Activated T-helper 1 cell treated with anti-CD3 and anti-CD28 coated beads, Interleukin-12 subunit alpha, Interleukin-12 subunit beta, Interleukin-2, Interleukin-4 antibody, amounts not matched to agents 30 ng/mL and 10 ng/mL and 1 ng/mL, durations not matched to agents 14 hours and 24 hours and 36 hours (primary cell): ENCODE measurements around the gene AKT3. TPM values are rescaled to one million over a fixed set of nuclear protein-coding genes. Genes with fewer than 3 reads are reported as not detected.
A peak's percentile ranks its signal among the peaks of the same experiment; 100 is the strongest.

Experiments used
- DNase-seq: peaks from one replicate; pipeline ENCODE4 v3.0.0; 2021; ENCODE audit warnings: low spot score
- H3K27ac Mint-ChIP-seq: one replicate; pipeline ENCODE4 v1.8.0; 2021; ENCODE audit warnings: mild to moderate bottlenecking, mixed read lengths
- H3K27me3 Mint-ChIP-seq: one replicate; pipeline ENCODE4 v1.8.0; 2022; ENCODE audit warnings: mild to moderate bottlenecking, moderate library complexity, mixed read lengths; ENCODE audit not compliant: insufficient read depth
- H3K36me3 Mint-ChIP-seq: one replicate; pipeline ENCODE4 v1.8.0; 2021; ENCODE audit warnings: low read depth, mixed read lengths
- H3K4me1 Mint-ChIP-seq: one replicate; pipeline ENCODE4 v1.8.0; 2021; ENCODE audit warnings: low read depth, mixed read lengths
- H3K4me3 Mint-ChIP-seq: one replicate; pipeline ENCODE4 v1.8.0; 2021; ENCODE audit warnings: mild to moderate bottlenecking, moderate library complexity, mixed read lengths
- H3K9me3 Mint-ChIP-seq: one replicate; pipeline ENCODE4 v1.8.0; 2021; ENCODE audit warnings: mixed read lengths
- intact Hi-C: fragments of 100-400 bp; cut with micrococcal nuclease; formaldehyde crosslinking; loops from one replicate; pipeline ENCODE4 v1.15.1; 2024
- total RNA-seq: library from RNA; stranded (reverse); gene quantifications from 2 replicates; pipeline ENCODE4 v1.2.3, GENCODE V29; 2022

Gene AKT3
- total RNA-seq, 1 donor from 2014 or later, result 40.1 TPM

DNA sequence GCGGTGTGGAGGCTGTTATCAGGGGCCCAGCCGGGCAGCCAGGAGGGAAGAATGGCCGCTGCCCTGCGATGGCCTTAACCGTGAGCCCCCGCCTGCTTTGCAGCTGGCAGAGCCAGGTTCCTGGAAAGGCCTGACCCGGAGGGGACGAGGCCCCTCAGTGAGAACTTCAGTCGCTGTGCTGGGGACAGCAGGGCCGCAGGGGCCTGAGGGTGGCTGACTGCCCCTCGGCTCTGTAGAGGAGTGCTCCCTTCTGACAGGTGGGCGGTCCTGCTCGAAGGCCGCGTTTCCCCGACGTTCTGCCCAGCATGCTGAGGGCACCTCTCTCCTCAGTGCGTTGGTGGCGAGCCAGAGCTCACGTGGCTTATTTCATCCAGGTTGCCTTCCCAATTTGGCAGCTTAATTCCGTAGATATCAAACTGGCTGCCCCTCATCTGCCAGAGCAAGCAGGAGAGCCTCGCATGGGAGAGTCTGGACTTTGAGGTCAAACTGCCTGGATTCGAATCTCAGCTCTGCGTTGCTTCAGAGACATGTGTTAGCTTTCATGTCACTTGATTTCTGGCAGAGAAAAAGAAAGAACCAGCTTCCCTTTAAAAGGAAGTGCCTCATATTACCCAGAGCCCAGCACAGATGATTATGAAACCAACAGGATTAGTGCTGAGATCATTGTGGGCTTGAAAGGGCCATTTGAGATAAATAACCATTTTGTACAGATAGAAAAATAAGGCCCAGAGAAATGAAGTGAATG lies 354.4 kb downstream of the AKT3 start:
- H3K4me1 Mint-ChIP-seq, result no peaks in the 10 kb centered on the region
- intact Hi-C loops, result no loop called here
- H3K4me3 Mint-ChIP-seq, result no peak overlapping the region
- no peaks in the 10 kb centered on the region for H3K36me3 Mint-ChIP-seq
- H3K27me3 Mint-ChIP-seq, result no peaks in the 10 kb centered on the region
- no peak for DNase-seq
- H3K9me3 Mint-ChIP-seq, result no peaks in the 10 kb centered on the region
- H3K27ac Mint-ChIP-seq, result no peak overlapping the region

GRCh38 chr1:243494741-243495431 lies 355.2 kb downstream of the AKT3 start:
- no peaks in the 10 kb centered on the region for H3K27me3 Mint-ChIP-seq
- intact Hi-C loops, result no loop called here
- H3K9me3 Mint-ChIP-seq, result no peaks in the 10 kb centered on the region
- H3K27ac Mint-ChIP-seq, result no peak overlapping the region
- no peaks in the 10 kb centered on the region for H3K36me3 Mint-ChIP-seq
- H3K4me3 Mint-ChIP-seq, result no peak overlapping the region
- H3K4me1 Mint-ChIP-seq, result no peaks in the 10 kb centered on the region
- DNase-seq, result no peak

DNA sequence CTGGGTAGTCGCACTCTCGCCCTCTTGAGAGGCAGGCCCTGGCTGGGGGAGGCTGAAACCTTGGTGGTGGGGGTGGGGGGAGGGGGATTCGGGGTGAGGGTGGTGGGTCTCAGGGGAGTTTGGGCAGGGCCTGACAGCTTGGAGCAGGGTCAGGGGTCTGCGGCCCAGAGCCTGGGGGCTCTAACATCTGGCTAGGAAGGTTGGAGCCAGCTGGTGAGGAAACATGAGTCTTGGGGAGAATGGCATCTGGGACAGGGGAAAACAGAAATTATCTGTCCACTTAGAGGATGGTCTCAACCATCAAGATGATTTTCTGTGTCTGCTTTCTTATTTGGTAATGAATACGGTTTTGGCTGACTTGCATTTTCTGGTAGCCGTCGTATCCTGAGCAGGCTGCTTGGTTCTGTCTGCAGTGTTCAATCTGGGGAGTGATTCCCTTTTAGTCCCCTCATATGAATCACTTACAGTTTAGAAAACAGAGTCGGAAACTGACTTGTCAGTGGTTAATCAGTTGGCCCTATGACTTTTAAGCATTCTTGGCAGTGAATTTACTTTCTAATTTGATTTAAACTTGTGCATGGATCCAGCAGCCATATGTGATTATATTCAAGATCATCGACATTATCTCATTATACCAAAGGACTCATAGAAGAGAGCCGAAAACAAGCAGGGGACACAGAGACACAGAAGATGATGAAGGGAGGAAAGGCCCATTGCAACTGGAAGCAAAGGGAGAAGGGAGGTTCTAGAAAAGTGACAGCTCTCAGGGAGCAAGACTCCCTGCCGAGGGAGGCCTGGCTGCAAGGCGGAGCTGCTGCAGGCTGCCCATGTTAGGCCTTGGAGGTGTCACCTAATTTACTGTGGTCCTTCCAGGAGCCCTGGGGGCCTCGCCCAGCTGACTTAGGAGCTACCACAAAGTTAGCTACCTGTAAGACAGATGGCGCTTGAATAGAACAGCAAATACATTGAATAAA lies 356.6 kb downstream of the AKT3 start:
- DNase-seq, result no peak
- no peaks in the 10 kb centered on the region for H3K36me3 Mint-ChIP-seq
- no peaks in the 10 kb centered on the region for H3K27me3 Mint-ChIP-seq
- no peaks in the 10 kb centered on the region for H3K9me3 Mint-ChIP-seq
- H3K4me1 Mint-ChIP-seq, result no peaks in the 10 kb centered on the region
- H3K27ac Mint-ChIP-seq, result no peak overlapping the region
- intact Hi-C loops, result no loop called here
- no peak overlapping the region for H3K4me3 Mint-ChIP-seq

DNA sequence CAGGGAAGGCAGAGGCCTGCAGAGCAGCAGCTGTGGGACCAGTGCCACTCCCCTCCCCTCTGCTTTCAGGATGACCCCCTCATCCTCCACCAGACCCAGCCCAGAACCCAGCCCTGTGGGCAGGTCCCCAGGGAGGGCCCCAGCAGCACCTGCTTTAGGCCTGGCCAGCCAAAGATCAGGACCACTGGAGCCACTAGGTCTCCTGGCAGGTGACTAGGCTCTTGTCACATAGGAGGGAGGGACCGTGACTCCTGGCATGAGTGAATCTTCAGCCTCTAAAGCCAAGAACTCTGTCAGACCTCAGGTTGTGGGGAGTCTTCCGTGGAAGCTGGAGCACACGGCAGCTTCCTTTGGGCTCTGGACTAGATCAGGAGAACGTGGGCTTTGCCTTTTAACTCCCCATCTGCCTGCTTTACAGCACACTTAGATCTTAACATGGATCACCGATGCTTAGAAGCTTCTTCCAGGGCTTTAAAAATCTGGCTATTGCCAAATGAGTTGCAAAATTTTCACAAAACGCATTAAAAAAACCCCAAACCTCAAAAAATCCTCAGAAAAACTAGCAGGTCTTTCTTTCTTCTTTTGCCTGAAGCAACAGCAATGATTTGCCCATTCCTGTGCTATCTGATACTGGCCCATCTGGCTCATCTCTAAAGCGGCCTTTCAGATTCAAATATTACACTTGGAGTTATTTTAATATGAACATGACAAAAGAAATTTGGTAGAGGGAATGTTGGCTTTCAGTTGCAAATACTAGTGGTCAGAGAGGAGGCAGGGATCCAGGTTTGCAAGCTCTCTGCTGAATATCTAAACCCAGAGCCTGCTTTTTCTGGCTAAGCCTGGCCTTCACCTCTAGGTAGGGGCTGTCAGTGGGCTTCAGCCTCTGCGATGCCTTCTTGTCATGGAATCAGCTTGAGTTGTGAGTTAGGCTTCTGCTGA lies 359.0 kb downstream of the AKT3 start:
- H3K36me3 Mint-ChIP-seq, result no peaks in the 10 kb centered on the region
- intact Hi-C loops, result no loop called here
- H3K4me3 Mint-ChIP-seq, result no peak overlapping the region
- no peaks in the 10 kb centered on the region for H3K27me3 Mint-ChIP-seq
- no peak overlapping the region for H3K27ac Mint-ChIP-seq
- no peaks in the 10 kb centered on the region for H3K9me3 Mint-ChIP-seq
- no peaks in the 10 kb centered on the region for H3K4me1 Mint-ChIP-seq
- no peak for DNase-seq

GRCh38 chr1:243489681-243490546 lies 360.1 kb downstream of the AKT3 start:
- H3K4me3 Mint-ChIP-seq, result no peak overlapping the region
- intact Hi-C loops, result no loop called here
- no peak overlapping the region for H3K27ac Mint-ChIP-seq

DNA sequence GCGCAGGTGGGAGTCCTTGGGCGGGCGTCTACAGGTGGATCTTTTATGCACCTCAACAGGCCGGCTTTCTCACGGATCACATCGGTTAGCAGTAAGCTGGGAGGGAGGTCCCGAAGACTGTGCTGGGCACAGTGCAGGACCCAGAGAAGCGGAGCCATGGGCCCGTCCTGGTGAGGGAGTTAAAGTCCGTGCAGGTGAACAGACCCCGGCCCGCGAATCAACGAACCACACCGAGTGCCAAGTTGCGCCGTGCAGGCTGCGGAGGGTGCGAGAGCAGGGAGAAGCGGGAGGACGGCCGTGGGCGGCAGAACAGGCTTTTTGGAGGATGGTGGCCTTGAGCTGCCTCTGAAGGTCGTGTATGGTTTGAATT lies 360.9 kb downstream of the AKT3 start:
- Mint-ChIP-seq H3K36me3 (no peaks in the 10 kb centered on the region), H3K4me1 (no peaks in the 10 kb centered on the region), H3K27ac (no peak overlapping the region), H3K9me3 (no peaks in the 10 kb centered on the region), H3K4me3 (no peak overlapping the region), H3K27me3 (peaks cover 2% of the 10 kb centered on the region)
- intact Hi-C loops, result no loop called here
- DNase-seq, result no peak

More at GRCh38 chr1:243489681-243490546, 360.1 kb downstream of the AKT3 start:
- Mint-ChIP-seq H3K9me3 (no peaks in the 10 kb centered on the region), H3K36me3 (no peaks in the 10 kb centered on the region), H3K4me1 (no peaks in the 10 kb centered on the region), H3K27me3 (no peaks in the 10 kb centered on the region)
- no peak for DNase-seq

DNA sequence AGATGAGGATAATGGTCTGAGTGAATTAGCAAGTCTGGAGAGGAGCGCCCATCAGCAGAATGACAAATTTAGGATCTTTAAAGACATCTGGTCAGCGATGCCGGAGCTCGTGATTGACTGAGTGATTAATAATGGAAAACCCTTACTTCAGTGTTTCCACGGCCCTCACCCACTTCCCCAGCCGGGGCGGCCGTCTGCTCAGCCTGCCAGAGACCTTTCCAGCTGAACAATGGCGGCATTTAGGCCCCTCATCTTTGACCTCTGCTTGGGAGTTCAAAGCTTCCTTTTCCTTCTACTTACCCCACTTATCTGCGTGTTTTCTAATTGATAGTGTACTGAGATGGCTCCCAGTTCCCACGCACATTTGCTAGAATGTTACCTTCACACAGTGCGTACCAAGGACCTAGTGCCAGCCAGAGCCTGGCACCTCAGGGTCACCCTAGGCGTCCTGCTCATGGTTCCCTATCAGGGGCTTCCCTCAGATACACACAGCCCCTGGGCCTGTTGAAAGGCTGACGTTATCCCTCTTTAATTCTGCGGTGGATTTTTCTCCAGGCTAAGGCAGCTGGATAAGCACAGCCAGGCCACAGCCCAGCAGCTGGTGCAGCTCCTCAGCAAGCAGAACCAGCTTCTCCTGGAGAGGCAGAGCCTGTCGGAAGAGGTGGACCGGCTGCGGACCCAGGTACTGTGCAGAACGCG lies 361.4 kb downstream of the AKT3 start:
- H3K4me1 Mint-ChIP-seq, result no peaks in the 10 kb centered on the region
- no peak for DNase-seq
- H3K36me3 Mint-ChIP-seq, result no peaks in the 10 kb centered on the region
- H3K4me3 Mint-ChIP-seq, result no peak overlapping the region
- H3K9me3 Mint-ChIP-seq, result no peaks in the 10 kb centered on the region
- intact Hi-C loops, result no loop called here
- no peak overlapping the region for H3K27ac Mint-ChIP-seq
- H3K27me3 Mint-ChIP-seq, result peaks cover 6% of the 10 kb centered on the region

GRCh38 chr1:243487649-243488227 lies 362.3 kb downstream of the AKT3 start:
- Mint-ChIP-seq H3K36me3 (no peaks in the 10 kb centered on the region), H3K27ac (no peak overlapping the region), H3K4me3 (no peak overlapping the region), H3K9me3 (no peaks in the 10 kb centered on the region), H3K27me3 (peaks cover 7% of the 10 kb centered on the region), H3K4me1 (peaks cover 2% of the 10 kb centered on the region)
- intact Hi-C loops, result no loop called here
- DNase-seq, result no peak

- Mint-ChIP-seq H3K4me1 (peaks cover 8% of the 10 kb centered on the region), H3K27ac (no peak overlapping the region)
- intact Hi-C loops, result no loop called here
Measured at GRCh38 chr1:243487036-243487648, 362.9 kb downstream of the AKT3 start.

GRCh38 chr1:243483952-243484351 lies 366.1 kb downstream of the AKT3 start:
- H3K4me3 Mint-ChIP-seq, result peak overlapping the region; percentile 45

More at GRCh38 chr1:243487036-243487648, 362.9 kb downstream of the AKT3 start:
- Mint-ChIP-seq H3K36me3 (no peaks in the 10 kb centered on the region), H3K27me3 (peaks cover 7% of the 10 kb centered on the region), H3K4me3 (no peak overlapping the region), H3K9me3 (no peaks in the 10 kb centered on the region)
- DNase-seq, result no peak

More at GRCh38 chr1:243483952-243484351, 366.1 kb downstream of the AKT3 start:
- Mint-ChIP-seq H3K27me3 (peaks cover 7% of the 10 kb centered on the region), H3K27ac (no peak overlapping the region), H3K4me1 (peaks cover 22% of the 10 kb centered on the region), H3K9me3 (no peaks in the 10 kb centered on the region), H3K36me3 (no peaks in the 10 kb centered on the region)
- no peak for DNase-seq
- intact Hi-C loops, result loop anchor here (5.0 kb wide), 1 partner anchor 142 kb away; no protein-coding TSS in a partner anchor
